Panc1 (cell line): ENCODE data around the gene C15orf62. TPM values are rescaled to one million over a fixed set of nuclear protein-coding genes. Genes with fewer than 3 reads are reported as not detected.

Experiments
- ATAC-seq: fragments of 200-7000 bp; cut with Tn5 transposase; 2 replicates; pipeline ENCODE4 v1.9.1; 2020; ENCODE audit warnings: mild to moderate bottlenecking, moderate library complexity
- BruUV-seq: library from RNA; stranded (reverse); fragments of 400-500 nt; replicated peaks from 2 replicates; lab custom pipeline; 2021; lab: Mats Ljungman, UMichigan
- CTCF ChIA-PET: fragments of 300-600 bp; sonication (Branson Sonifier 250); formaldehyde crosslinking; loops from one replicate; lab custom pipeline; 2022; ENCODE audit warnings: antibody characterized with exemption; lab: Charles Lee
- POLR2A ChIA-PET: fragments of 300-600 bp; sonication (Branson Sonifier 250); formaldehyde crosslinking; loops from one replicate; lab custom pipeline; 2022; ENCODE audit warnings: antibody characterized with exemption; lab: Charles Lee
- DNase-seq: peaks from one replicate; pipeline ENCODE4 v3.0.0-alpha.2; 2010; ENCODE audit warnings: low read depth, low spot score
- H3K27ac ChIP-seq: 2 replicates; pipeline ENCODE4 v1.5.1; 2011; ENCODE audit warnings: mild to moderate bottlenecking, low read length, inconsistent platforms
- H3K27me3 ChIP-seq: fragments of 200-500 bp; sonication (Bioruptor generic); 2 replicates; pipeline ENCODE4 v1.6.0; 2014; ENCODE audit warnings: low read length, inconsistent platforms; ENCODE audit not compliant: control insufficient read depth, insufficient read depth
- H3K36me3 ChIP-seq: fragments of 200-500 bp; sonication (Bioruptor generic); 2 replicates; pipeline ENCODE4 v1.5.1; 2014; ENCODE audit warnings: inconsistent platforms, mild to moderate bottlenecking, low read length, moderate library complexity; ENCODE audit not compliant: control insufficient read depth, insufficient read depth
- H3K4me1 ChIP-seq: 2 replicates; pipeline ENCODE4 v1.5.1; 2011; ENCODE audit warnings: inconsistent platforms, mild to moderate bottlenecking, low read length, moderate library complexity; ENCODE audit not compliant: control insufficient read depth, insufficient read depth
- H3K4me3 ChIP-seq, 2 experiments: 2 replicates each; pipeline ENCODE4 v1.5.1; 2011 to 2012; ENCODE audit warnings: low read depth in 2 of 2, low read length in 2 of 2, mild to moderate bottlenecking in 2 of 2, inconsistent platforms in 1 of 2, moderate library complexity in 1 of 2
- H3K9me3 ChIP-seq: fragments of 200-500 bp; sonication (Bioruptor generic); 2 replicates; pipeline ENCODE4 v1.5.1; 2014; ENCODE audit warnings: low read depth, mild to moderate bottlenecking, inconsistent platforms, low read length, moderate library complexity; ENCODE audit not compliant: control insufficient read depth, insufficient read depth
- CTCF ChIP-seq: fragments of 450-650 bp; IDR thresholded peaks from 2 replicates; pipeline ENCODE4 v1.5.1; 2017; ENCODE audit warnings: mild to moderate bottlenecking
- POLR2AphosphoS5 ChIP-seq: IDR thresholded peaks from 2 replicates; pipeline ENCODE4 v1.6.1; 2012; ENCODE audit warnings: mild to moderate bottlenecking, low read depth, low read length, moderate library complexity
- REST ChIP-seq, 2 experiments: IDR thresholded peaks; 2 replicates each; pipeline ENCODE4 v1.6.1; 2011 to 2012; ENCODE audit warnings: low read depth in 2 of 2, control low read depth in 1 of 2, low read length in 1 of 2, mild to moderate bottlenecking in 1 of 2, moderate library complexity in 1 of 2; ENCODE audit not compliant: insufficient read depth in 1 of 2
- SIN3A ChIP-seq: IDR thresholded peaks from 2 replicates; pipeline ENCODE4 v1.6.1; 2012; ENCODE audit warnings: low read depth, mild to moderate bottlenecking, low read length, moderate library complexity, borderline replicate concordance; ENCODE audit not compliant: insufficient read depth
- TCF7L2 ChIP-seq: IDR thresholded peaks from 2 replicates; pipeline ENCODE4 v1.6.1; 2011; ENCODE audit warnings: mild to moderate bottlenecking, low read depth, low read length, inconsistent platforms
- in situ Hi-C: cut with HindIII; loops from 2 replicates; pipeline ENCODE4 v1.10.0; 2016; ENCODE audit warnings: low sequenced_read_pairs, low pct_unique_long_range_greater_than_20kb
- intact Hi-C: fragments of 100-400 bp; cut with micrococcal nuclease; formaldehyde crosslinking; loops from one replicate; pipeline ENCODE4 v1.10.0; 2022; ENCODE audit not compliant: unreplicated experiment
- total RNA-seq: library from RNA; stranded (reverse); gene quantifications from one replicate; pipeline ENCODE4 v1.2.1, GENCODE V29; 2021; ENCODE audit not compliant: unreplicated experiment

The C15orf62 gene
- total RNA-seq, 1 experiment from 2014 or later = 0.33 TPM

GRCh38 chr15:40766194-40766815 is 3.5 kb upstream of the C15orf62 start:
- POLR2A ChIA-PET = no interaction called here
- Histone ChIP-seq H3K4me3 (no peak overlapping the region), H3K27me3 (no peaks in the 10 kb centered on the region), H3K27ac (peak overlapping the region; percentile 62), H3K9me3 (no peaks in the 10 kb centered on the region), H3K4me1 (peaks cover 45% of the 10 kb centered on the region), H3K36me3 (no peaks in the 10 kb centered on the region)
- TF ChIP-seq POLR2AphosphoS5 (no peak; the same call in 1 of the 2 replicates), CTCF (no peak), SIN3A (no peak), TCF7L2 (no peak), REST (IDR thresholded peaks at IDR 0.05; ENCODE audit: insufficient read depth in 1 of 2, low read depth in 2 of 2, low read length in 1 of 2) (no peak)
- no TSS peak for BruUV-seq
- in situ Hi-C loops = no loop called here
- ATAC-seq (no peak), DNase-seq (no peak)
- intact Hi-C loops = no loop called here
- CTCF ChIA-PET = interaction anchor here (1.0 to 1.1 kb wide), 2 partner anchors 16 to 92 kb away, joined by 3 to 4 read pairs; no protein-coding TSS in a partner anchor

DNA sequence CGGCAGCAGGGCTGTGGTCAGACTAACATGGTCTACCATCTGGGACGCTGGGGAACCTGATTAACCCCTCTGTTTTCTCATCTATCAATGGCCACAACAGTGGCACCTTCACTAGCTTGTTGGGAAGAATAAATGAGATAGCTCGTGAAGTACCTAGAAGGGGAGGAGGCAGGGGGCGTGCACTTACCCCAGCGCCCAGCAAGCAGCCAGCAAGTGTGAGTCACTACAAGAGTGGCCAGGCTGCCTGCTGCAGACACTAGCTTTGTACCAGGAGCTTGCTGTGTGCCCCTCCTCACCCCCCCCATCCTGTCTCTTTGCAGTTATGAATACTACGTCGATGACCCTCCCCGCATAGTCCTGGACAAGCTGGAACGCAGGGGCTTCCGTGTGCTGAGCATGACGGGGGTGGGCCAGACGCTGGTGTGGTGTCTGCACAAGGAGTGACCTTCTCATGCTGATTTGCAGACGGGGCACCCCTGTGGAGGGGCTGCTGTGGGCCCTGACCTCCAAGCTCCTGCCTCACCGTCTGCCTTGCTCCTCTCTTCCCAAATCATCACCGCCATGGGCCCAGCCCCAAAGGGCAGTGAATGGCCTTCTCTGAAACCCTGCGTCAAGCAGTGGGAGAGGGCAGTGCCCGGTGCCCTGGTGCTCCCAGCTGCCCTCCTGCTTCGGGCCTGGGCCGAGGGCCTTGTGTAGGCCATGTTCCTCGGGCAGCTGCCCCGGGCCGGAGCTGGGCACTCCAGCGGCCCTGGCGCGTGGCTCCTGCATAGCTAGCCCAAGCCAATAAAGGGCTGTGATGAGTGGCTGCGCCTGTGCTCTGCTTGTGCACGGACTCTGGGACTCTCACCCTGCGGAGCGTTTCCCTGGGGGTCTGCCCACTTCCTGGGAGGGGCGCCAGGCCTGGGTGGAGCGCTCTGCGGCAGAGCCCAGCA is 2.6 kb upstream of the C15orf62 start:
- Histone ChIP-seq H3K36me3 (no peaks in the 10 kb centered on the region), H3K4me1 (peaks cover 45% of the 10 kb centered on the region), H3K9me3 (no peaks in the 10 kb centered on the region), H3K27ac (no peak overlapping the region), H3K27me3 (no peaks in the 10 kb centered on the region), H3K4me3 (no peak overlapping the region)
- ChIA-PET CTCF (interaction anchor here (0.6 to 1.0 kb wide), 2 partner anchors 60 to 91 kb away, joined by 3 to 4 read pairs; no protein-coding TSS in a partner anchor), POLR2A (no interaction called here)
- TF ChIP-seq SIN3A = no peak
- no peak for TF ChIP-seq POLR2AphosphoS5
- no peak for TF ChIP-seq TCF7L2
- TF ChIP-seq CTCF = no peak
- TF ChIP-seq REST (IDR thresholded peaks at IDR 0.05; ENCODE audit: insufficient read depth in 1 of 2, low read depth in 2 of 2, low read length in 1 of 2) = no peak
- DNase-seq = no peak
- in situ Hi-C loops = no loop called here
- no peak for ATAC-seq
- BruUV-seq = no TSS peak
- intact Hi-C loops = no loop called here
